ENCODE results near the gene RPUSD4.

GRCh38 chr11:126231725-126232459 lies 20.4 kb upstream of the RPUSD4 start:
- TF ChIP-seq CTCF (IDR thresholded peaks at IDR 0.05; ENCODE audit: low read depth, low read length, poor library complexity, severe bottlenecking): no peak
- no peak for TF ChIP-seq EZH2phosphoT487 (IDR thresholded peaks at IDR 0.05; ENCODE audit: borderline replicate concordance, low read length)

Measured in DOHH2 (cell line).